Upper lobe of right lung (tissue), 1 donor: ENCODE measurements around the gene PLEKHG2. TPM values are rescaled to one million over a fixed set of nuclear protein-coding genes. Genes with fewer than 3 reads are reported as not detected.

ENCODE experiments used
- ATAC-seq: fragments of 200-7000 bp; cut with Tn5 transposase; one replicate; pipeline ENCODE4 v1.9.1; 2020; ENCODE audit warnings: mild to moderate bottlenecking, moderate library complexity
- DNase-seq: peaks from one replicate; pipeline ENCODE4 v3.0.0-alpha.2; 2020
- H3K27ac ChIP-seq: fragments of 200-600 bp; one replicate; pipeline ENCODE4 v1.8.0; 2022
- H3K27me3 ChIP-seq: fragments of 200-600 bp; one replicate; pipeline ENCODE4 v1.8.0; 2022; ENCODE audit warnings: mild to moderate bottlenecking
- H3K36me3 ChIP-seq: fragments of 200-600 bp; one replicate; pipeline ENCODE4 v1.8.0; 2022
- H3K4me1 ChIP-seq: fragments of 200-600 bp; one replicate; pipeline ENCODE4 v1.8.0; 2022
- H3K4me3 ChIP-seq: fragments of 200-600 bp; one replicate; pipeline ENCODE4 v1.8.0; 2022; ENCODE audit warnings: mild to moderate bottlenecking
- H3K9me3 ChIP-seq: fragments of 200-600 bp; one replicate; pipeline ENCODE4 v1.8.0; 2022
- intact Hi-C: fragments of 100-400 bp; cut with DNase I; formaldehyde crosslinking; loops from one replicate; pipeline ENCODE4 v1.11.0; 2022
- total RNA-seq: library from RNA; stranded (reverse); fragmentation: NEBNext Ultra II Directional; extraction: Animal tissue kit (Norgen Biotek cat#: 25700); gene quantifications from one replicate; pipeline ENCODE4 v1.2.1, GENCODE V29; 2021
- TF ChIP-seq, protein P1 (sequence below): fragments of 200-600 bp; IDR thresholded peaks from one replicate; pipeline ENCODE4 v1.8.0; 2022; ENCODE audit warnings: antibody characterized with exemption
- donor health status: DM: no; HTN: yes; CAD: no; lungs with severe emphysema.

Gene PLEKHG2
- total RNA-seq, 1 donor from 2014 or later, result 32.4 TPM

DNA sequence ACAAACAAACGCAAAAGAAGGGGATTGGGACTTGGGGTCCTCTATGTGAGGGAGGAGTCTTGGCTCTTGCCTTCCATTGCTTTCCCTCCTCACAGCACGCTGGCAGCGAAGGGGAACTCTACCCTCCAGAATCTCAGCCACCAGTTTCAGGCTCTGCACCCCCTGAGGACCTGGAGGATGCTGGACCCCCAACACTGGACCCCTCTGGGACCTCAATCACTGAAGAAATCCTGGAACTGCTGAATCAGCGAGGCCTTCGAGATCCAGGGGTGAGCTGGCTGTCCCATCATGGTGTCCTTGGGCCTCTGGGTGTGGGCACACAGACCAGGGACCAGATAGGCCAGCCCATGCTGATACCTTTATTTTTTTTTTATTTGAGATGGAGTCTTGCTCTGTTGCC is 9.6 kb downstream of the PLEKHG2 start:
- Histone ChIP-seq H3K4me3 (no peak overlapping the region), H3K36me3 (peaks cover 13% of the 10 kb centered on the region), H3K4me1 (no peaks in the 10 kb centered on the region), H3K9me3 (no peaks in the 10 kb centered on the region), H3K27ac (no peak overlapping the region), H3K27me3 (no peaks in the 10 kb centered on the region)
- DNase-seq, result no peak
- intact Hi-C loops, result no loop called here
- TF ChIP-seq, protein P1, sequence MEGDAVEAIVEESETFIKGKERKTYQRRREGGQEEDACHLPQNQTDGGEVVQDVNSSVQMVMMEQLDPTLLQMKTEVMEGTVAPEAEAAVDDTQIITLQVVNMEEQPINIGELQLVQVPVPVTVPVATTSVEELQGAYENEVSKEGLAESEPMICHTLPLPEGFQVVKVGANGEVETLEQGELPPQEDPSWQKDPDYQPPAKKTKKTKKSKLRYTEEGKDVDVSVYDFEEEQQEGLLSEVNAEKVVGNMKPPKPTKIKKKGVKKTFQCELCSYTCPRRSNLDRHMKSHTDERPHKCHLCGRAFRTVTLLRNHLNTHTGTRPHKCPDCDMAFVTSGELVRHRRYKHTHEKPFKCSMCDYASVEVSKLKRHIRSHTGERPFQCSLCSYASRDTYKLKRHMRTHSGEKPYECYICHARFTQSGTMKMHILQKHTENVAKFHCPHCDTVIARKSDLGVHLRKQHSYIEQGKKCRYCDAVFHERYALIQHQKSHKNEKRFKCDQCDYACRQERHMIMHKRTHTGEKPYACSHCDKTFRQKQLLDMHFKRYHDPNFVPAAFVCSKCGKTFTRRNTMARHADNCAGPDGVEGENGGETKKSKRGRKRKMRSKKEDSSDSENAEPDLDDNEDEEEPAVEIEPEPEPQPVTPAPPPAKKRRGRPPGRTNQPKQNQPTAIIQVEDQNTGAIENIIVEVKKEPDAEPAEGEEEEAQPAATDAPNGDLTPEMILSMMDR, result no peak
- ATAC-seq, result no peak

DNA sequence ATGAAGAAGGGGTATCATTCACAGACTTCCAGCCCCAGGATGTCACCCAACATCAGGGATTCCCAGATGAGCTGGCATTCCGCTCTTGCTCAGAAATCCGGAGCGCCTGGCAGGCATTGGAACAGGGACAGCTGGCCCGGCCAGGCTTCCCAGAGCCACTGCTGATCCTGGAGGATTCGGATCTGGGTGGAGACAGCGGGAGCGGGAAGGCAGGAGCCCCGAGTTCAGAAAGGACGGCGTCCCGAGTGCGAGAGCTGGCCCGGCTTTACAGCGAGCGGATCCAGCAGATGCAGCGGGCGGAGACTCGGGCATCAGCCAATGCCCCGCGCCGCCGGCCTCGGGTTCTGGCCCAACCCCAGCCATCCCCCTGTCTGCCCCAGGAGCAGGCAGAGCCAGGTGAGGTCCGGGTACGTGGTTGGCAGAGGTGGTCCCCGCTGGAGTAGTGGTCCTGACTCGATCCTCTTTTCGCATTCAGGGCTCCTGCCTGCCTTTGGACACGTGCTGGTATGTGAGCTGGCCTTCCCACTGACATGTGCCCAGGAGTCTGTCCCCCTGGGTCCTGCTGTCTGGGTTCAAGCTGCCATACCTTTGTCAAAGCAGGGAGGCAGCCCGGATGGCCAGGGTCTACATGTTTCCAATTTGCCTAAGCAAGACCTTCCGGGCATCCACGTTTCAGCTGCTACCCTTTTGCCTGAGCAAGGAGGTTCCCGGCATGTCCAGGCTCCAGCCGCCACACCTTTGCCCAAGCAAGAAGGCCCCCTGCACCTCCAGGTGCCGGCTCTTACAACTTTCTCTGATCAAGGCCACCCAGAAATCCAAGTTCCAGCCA is 11.0 kb downstream of the PLEKHG2 start:
- TF ChIP-seq, protein P1, result no peak
- ATAC-seq (no peak), DNase-seq (no peak)
- Histone ChIP-seq H3K4me1 (peaks cover 5% of the 10 kb centered on the region), H3K36me3 (peaks cover 12% of the 10 kb centered on the region), H3K27ac (no peak overlapping the region), H3K9me3 (no peaks in the 10 kb centered on the region), H3K4me3 (no peak overlapping the region), H3K27me3 (no peaks in the 10 kb centered on the region)
- intact Hi-C loops, result no loop called here

DNA sequence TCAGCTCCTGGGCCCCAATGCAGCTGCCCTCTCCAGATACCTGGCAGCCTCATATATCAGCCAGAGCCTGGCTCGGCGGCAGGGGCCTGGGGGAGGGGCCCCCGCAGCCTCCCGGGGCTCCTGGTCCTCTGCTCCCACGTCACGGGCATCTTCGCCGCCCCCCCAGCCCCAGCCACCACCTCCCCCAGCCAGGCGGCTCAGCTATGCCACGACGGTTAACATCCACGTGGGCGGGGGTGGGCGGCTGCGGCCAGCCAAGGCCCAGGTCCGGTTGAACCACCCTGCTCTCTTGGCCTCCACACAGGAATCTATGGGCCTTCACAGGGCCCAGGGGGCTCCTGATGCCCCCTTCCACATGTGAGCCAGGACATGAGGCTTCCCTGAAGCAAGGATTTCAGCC is 12.5 kb downstream of the PLEKHG2 start:
- no peaks in the 10 kb centered on the region for H3K27me3 ChIP-seq
- H3K9me3 ChIP-seq, result no peaks in the 10 kb centered on the region
- ATAC-seq, result no peak
- H3K4me1 ChIP-seq, result peaks cover 15% of the 10 kb centered on the region
- peaks cover 2% of the 10 kb centered on the region for H3K36me3 ChIP-seq
- TF ChIP-seq, protein P1, result no peak
- no peak overlapping the region for H3K4me3 ChIP-seq
- intact Hi-C loops, result no loop called here
- DNase-seq, result no peak
- H3K27ac ChIP-seq, result no peak overlapping the region

GRCh38 chr19:39425744-39426143 is 13.3 kb downstream of the PLEKHG2 start:
- Histone ChIP-seq H3K4me3 (no peak overlapping the region), H3K27me3 (no peaks in the 10 kb centered on the region), H3K9me3 (no peaks in the 10 kb centered on the region), H3K4me1 (peaks cover 21% of the 10 kb centered on the region), H3K27ac (no peak overlapping the region), H3K36me3 (peaks cover 2% of the 10 kb centered on the region)
- DNase-seq, result no peak
- no peak for ATAC-seq
- TF ChIP-seq, protein P1, result no peak
- intact Hi-C loops, result no loop called here

- no peak for ATAC-seq
- intact Hi-C loops, result no loop called here
Observed at GRCh38 chr19:39426170-39426569, 13.7 kb downstream of the PLEKHG2 start.

More at GRCh38 chr19:39426170-39426569, 13.7 kb downstream of the PLEKHG2 start:
- no peaks in the 10 kb centered on the region for H3K9me3 ChIP-seq
- no peak overlapping the region for H3K27ac ChIP-seq
- no peak overlapping the region for H3K4me3 ChIP-seq
- TF ChIP-seq, protein P1, result no peak
- no peak for DNase-seq
- H3K27me3 ChIP-seq, result no peaks in the 10 kb centered on the region
- peaks cover 2% of the 10 kb centered on the region for H3K36me3 ChIP-seq
- H3K4me1 ChIP-seq, result peaks cover 25% of the 10 kb centered on the region
